HG03060 (cell line): Measurements from ENCODE around the gene MXD4.

Source experiments
- ATAC-seq: cut with Tn5 transposase; IDR thresholded peaks from one replicate; pipeline ENCODE4 v1.9.1; 2021; ENCODE audit warnings: low read depth, moderate number of reproducible peaks; ENCODE audit not compliant: unreplicated experiment

MXD4 gene, protein sequence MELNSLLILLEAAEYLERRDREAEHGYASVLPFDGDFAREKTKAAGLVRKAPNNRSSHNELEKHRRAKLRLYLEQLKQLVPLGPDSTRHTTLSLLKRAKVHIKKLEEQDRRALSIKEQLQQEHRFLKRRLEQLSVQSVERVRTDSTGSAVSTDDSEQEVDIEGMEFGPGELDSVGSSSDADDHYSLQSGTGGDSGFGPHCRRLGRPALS

DNA sequence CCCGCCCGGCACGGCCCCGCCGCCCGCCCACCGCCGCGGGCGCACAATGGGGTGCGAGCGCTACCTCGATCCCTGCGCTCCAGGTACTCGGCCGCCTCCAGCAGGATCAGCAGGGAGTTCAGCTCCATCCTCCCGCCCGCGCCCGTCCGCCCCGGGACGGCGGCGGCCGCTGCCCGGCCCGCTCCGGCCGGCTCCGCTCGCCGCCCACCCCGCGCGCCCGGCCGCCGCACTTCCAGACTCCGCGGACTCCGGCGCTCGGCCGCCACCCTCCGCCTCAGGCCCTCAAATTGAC, at the start of gene MXD4:
Gene MXD4 (minus strand): TSS at position 257 of the 292 bp plus-strand sequence. CDS start 129 bp downstream, at position 128.
- no peak for ATAC-seq

GRCh38 chr4:2306773-2307410, 45.0 kb upstream of the MXD4 start:
- ATAC-seq, result no peak

DNA sequence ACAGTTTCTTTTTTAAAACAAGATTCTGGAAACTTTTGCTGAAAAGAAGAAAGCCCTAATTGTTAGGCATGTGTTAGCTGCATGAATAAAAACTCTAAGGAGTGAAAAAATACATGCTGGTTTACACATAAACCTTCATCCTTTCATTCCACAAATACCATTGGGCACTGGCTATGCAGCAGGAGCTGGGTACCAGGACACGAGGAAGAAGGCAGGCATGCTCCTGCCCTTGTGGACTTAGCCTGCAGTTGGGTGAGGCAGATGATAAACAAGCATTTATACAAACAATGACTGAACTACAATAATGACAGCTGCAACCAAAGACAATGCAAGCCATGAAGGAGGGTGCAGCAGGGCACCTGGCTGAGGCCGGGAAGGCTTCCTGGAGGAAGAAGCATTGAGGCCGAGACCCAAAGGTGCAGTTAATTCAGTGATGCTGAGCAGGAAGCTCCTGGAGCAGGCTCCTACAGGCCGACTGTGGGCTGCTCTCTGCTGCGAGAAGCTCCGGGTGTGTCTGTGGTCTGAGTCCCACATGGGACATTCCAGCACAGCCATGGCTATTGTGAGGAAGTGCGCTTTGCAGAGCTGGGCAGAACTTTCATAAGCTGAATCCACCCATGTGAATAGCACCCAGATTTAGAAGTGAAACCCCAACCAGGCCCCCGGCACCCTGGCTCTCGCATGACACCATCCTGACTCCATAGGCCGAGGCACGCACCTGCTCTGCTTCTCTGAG, 44.0 kb upstream of the MXD4 start:
- ATAC-seq, result no peak

DNA sequence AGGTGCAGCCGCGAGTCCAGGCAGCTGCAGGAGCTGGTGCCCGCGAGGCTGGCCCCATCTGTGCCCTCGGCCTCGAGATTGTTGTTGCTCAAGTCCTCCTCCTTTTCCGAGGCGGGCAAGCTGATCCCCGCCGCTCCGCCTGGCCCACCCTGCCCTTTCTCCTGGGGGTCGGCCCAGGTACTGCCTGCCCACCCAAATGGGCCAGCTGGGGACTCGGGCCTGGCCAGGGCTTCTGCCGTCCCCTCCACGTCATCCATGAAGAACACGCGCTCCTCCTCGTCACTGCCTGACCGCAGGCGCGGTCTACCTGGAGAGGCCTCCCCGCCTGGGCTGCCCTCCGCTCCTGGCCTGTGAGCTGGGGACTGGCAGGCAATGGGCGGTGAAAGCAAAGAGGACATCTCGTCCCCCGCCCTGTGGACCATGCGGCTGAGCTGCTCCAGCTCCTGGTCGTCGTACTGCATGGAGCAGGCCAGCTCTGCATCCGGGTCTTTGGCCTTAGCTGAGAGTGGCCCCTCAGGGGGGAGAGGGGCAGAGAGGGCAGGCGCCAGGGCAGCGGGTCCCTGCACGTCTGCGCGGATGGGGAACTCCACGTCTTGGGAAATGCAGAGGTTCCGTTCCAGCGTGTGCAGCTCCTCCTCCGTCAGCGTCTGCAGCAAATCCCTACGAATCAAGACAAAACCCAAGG, 43.1 kb upstream of the MXD4 start:
- ATAC-seq, result no peak

DNA sequence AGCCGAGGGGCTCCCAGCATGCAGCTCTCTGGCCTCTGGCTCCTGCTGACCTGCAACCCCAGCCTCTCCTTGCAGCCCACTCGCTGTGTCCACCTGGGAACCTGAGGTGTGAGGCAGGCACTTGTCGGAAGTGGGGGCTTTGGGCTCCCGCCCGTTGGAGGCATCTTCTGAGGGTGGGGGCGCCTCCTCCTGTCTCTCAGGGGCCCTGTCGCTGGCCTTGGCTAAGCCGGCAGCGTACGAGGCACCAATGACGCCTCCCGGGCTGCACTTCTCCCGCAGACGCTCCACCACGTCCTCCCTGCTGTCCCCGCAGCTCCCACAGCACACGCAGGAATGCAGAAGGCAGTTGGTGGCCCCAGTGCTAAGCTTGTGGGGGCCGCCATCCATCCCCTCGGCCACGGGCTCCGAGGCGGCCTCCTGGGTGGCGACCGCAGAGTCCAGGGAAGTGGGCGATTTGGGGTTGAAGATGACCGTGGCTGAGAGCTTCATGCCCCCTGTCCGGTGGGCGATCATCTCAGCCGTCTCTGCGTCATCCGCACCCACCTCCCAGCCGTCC, 42.5 kb upstream of the MXD4 start:
- ATAC-seq, result no peak

- ATAC-seq, result no peak
Observed at GRCh38 chr4:2303686-2304320, 41.9 kb upstream of the MXD4 start.

DNA sequence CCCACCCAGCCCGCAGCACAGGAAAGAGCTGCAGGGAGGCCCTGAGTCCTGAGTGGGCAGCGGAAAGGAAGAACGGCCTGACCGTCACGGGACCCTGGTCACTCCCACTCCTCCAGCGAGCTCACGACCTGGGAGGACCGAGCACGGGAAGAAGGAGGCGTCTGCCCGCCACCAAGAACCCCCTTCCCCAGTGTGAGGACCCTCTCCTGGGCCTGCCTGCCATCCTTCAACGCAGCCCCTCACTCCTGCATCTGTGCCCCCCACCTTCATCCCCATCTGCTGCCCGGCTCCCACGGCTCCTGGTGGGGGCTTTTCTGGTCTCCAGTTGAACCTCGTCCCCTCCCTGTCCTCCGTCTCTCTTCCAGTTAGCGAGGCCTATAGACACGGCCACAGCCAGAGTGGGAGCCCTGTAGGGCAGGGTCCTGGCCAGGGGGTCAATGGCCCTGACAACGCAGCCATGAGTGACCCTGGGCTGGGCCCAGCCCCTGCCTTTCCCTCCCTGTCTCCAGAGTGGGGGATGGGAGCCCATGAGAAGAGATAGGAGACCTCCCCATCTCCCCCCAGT, 41.3 kb upstream of the MXD4 start:
- no peak for ATAC-seq

- ATAC-seq, result no peak
Observed at GRCh38 chr4:2302387-2303119, 40.6 kb upstream of the MXD4 start.

GRCh38 chr4:2301806-2302205, 39.9 kb upstream of the MXD4 start:
- ATAC-seq, result no peak

- ATAC-seq, result no peak
Observed at GRCh38 chr4:2301225-2301642, 39.3 kb upstream of the MXD4 start.

GRCh38 chr4:2300431-2301224, 38.7 kb upstream of the MXD4 start:
- ATAC-seq, result no peak

GRCh38 chr4:2299794-2300193, 37.9 kb upstream of the MXD4 start:
- no peak for ATAC-seq

DNA sequence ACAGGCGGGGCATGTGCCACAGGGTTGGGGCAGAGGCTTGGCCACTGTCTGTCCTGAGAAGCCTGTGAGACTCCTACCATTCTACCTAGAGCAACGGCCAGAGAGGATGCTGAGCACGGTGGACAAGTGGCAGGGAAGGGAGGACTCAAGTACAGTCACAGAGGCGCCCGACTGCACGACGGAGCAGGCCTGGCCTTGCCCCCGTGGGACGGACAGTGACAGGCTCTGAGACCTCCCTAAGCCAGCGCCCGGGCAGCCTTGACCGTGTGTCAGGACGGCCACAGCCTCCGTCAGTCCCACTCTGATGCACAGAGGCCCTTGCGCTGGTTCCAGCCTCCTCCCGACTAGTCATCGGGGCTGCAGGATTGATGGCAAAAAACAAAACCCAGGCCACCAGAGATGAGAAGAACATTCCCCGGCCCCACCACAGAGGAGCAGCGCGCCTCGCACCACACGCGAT, 36.7 kb upstream of the MXD4 start:
- ATAC-seq, result no peak

DNA sequence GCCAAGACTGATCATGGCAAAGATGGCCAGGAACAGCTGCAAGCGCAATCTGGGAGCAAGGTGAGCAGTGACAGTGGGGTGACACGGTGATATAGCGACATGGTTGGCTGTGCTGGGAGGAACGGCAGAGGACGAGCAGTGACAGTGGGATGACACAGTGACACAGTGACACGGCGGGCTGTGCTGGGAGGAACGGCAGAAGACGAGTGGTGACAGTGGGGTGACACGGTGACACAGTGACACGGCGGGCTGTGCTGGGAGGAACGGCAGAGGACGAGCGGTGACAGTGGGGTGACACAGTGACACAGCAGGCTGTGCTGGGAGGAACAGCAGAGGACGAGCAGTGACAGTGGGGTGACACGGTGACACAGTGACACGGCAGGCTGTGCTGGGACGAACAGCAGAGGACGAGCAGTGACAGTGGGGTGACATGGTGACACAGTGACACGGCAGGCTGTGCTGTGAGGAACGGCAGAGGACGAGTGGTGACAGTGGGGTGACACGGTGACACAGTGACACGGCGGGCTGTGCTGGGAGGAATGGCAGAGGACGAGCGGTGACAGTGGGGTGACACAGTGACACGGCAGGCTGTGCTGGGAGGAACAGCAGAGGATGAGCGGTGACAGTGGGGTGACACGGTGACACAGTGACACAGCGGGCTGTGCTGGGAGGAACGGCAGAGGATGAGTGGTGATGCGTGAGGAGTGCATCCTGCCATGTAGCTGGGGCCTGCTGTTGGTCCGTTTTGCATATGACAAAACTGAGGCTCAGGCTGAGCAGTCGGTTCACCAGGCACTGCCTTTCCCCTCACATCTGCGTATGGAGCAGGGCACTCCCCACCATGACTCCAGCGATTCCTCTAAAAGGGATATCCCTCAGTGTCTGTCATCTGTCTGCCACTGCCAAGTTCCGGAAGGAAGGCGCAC, 36.0 kb upstream of the MXD4 start:
- no peak for ATAC-seq

DNA sequence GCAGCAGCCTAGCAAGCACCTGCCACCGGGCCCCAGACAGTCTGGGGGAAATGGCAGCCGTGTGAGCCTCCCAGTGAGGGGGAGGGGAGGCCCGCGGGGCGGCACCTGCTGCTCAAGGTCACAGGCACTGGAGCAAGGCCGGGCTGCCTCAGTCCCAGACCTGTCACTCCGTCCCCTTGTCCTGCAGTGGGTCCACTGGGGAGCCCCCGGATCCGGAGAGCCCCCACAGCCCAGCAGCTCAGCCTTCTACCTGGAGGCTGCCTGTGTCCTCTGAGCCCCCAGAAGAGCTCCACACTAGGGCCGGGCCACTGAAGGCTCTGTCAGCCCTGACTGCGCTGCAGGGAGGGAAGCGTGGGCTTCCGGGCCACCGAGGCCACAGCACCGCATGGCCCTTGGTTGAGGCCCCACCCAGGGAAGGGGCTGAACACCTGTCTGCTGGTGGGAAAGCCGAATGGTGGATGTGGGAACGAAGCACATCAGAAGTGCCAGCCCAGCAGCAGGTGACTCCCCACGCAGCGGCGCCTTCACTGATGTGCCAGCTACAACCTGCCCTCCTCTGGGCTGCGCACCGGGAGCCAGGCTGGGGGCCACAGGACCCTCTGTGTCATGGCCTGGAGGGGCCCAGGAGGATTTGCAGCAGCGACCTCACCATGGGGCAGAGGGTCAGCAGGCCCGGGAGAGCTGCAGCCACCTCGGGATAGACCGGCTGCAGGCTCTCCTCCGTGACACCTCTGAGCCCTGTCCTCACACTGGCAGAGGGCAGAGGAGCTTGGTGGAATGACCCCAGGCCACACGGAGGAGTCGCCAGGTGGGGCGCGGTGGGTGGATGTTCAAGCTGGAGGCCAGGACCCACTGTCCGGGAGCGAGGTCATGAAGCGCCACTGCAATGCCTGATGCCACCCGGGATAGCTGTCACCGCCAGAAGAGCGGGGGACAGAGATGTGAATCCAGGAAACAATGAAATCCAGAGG, 35.0 kb upstream of the MXD4 start:
- ATAC-seq, result no peak

DNA sequence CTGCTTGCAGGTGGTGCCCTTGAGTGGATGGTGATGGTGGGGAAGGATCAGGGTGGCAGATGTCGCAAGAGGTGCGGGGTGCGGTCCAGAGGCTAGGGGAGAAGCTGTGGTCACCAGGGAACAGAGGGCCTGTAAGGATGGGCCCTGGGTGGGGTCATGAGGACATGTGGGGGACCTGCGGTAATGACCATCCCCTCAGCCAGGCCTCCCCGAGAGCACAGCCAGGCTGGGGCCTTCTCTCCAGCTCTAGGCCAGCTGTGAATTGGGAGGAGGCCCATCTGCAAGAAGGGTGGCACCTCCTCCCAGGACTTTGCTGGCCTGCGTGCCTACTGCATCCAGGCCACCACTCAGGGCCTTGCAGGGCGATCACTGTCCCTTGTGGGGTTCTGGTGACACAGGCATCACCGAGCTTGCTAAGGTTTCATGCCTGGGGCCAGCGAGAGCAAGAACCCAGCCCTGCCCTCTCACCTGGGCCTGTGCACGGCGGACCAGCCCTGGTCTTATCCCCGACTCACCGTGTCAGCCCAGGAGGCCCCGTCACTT, 34.1 kb upstream of the MXD4 start:
- ATAC-seq, result no peak
